Thymus (tissue), 11 donors: ENCODE data around the gene PLPP3. TPM values are rescaled to one million over a fixed set of nuclear protein-coding genes. Genes with fewer than 3 reads are reported as not detected.

Source experiments
- DNase-seq, 9 donors: peaks; one replicate each; pipeline ENCODE4 v3.0.0-alpha.2; 2013; ENCODE audit warnings: low spot score in 9 of 9, low read depth in 6 of 9, missing footprints in 1 of 9
- H3K27ac ChIP-seq, 2 donors: one replicate each; pipeline ENCODE4 v1.5.1; 2013; ENCODE audit warnings: control low read depth in 1 of 2, low read depth in 1 of 2, low read length in 1 of 2, mild to moderate bottlenecking in 1 of 2, moderate library complexity in 1 of 2
- H3K27me3 ChIP-seq, 2 donors: one replicate each; pipeline ENCODE4 v1.5.1; 2013; ENCODE audit warnings: low read length in 1 of 2; ENCODE audit not compliant: control insufficient read depth in 2 of 2, insufficient read depth in 1 of 2
- H3K36me3 ChIP-seq, 2 donors: one replicate each; pipeline ENCODE4 v1.5.1; 2013; ENCODE audit warnings: low read length in 1 of 2, mild to moderate bottlenecking in 1 of 2, moderate library complexity in 1 of 2; ENCODE audit not compliant: control insufficient read depth in 2 of 2, insufficient read depth in 2 of 2
- H3K4me1 ChIP-seq, 2 donors: one replicate each; pipeline ENCODE4 v1.5.1; 2013; ENCODE audit warnings: low read length in 2 of 2; ENCODE audit not compliant: control insufficient read depth in 2 of 2, insufficient read depth in 2 of 2
- H3K4me3 ChIP-seq, 2 donors: one replicate each; pipeline ENCODE4 v1.5.1; 2013; ENCODE audit warnings: low read length in 2 of 2, control low read depth in 1 of 2, mild to moderate bottlenecking in 1 of 2
- H3K9me3 ChIP-seq, 2 donors: one replicate each; pipeline ENCODE4 v1.5.1; 2013; ENCODE audit warnings: low read length in 1 of 2, mild to moderate bottlenecking in 1 of 2; ENCODE audit not compliant: control insufficient read depth in 2 of 2, insufficient read depth in 1 of 2
- WGBS: extraction: QIAGEN DNeasy Blood & Tissue Kit; methylation state at CpG from one replicate; pipeline ENCODE4 v1.1.7; 2013; 5-methylcytosine and 5-hydroxymethylcytosine counted together
- polyA plus RNA-seq: library from polyadenylated mRNA; stranded (reverse); fragments of 200-250 nt; gene quantifications from one replicate; pipeline ENCODE4 v1.2.3, GENCODE V29; 2013
- total RNA-seq: library from RNA; stranded (reverse); fragments of 120-200 nt; gene quantifications from one replicate; pipeline ENCODE4 v1.2.4, GENCODE V29; 2013
- donor health status: healthy.

Gene PLPP3
- total and polyA plus RNA-seq, 2 donors: 30.8 to 31.3 TPM

GRCh38 chr1:56535939-56536338, 43.4 kb downstream of the PLPP3 start:
- Histone ChIP-seq H3K4me1 (peaks cover 19 to 56% of the 10 kb centered on the region in 2 donors), H3K36me3 (peaks cover 8 to 15% of the 10 kb centered on the region in 2 donors), H3K4me3 (no peak overlapping the region), H3K9me3 (no peaks in the 10 kb centered on the region), H3K27me3 (no peaks in the 10 kb centered on the region), H3K27ac (no peak overlapping the region)
- WGBS: 27% methylated on average over 4 of the region's 4 CpGs
- peak in 1 of 9 donors; percentile 34 for DNase-seq

- Histone ChIP-seq H3K27me3 (no peaks in the 10 kb centered on the region), H3K9me3 (no peaks in the 10 kb centered on the region), H3K4me3 (no peak overlapping the region), H3K36me3 (peaks cover 8 to 18% of the 10 kb centered on the region in 2 donors), H3K27ac (no peak overlapping the region), H3K4me1 (peaks cover 19 to 57% of the 10 kb centered on the region in 2 donors)
- 97% methylated on average over 2 of the region's 2 CpGs for WGBS
- DNase-seq: no peak
These were observed 44.0 kb downstream of the PLPP3 start for GRCh38 chr1:56535362-56535761.

- peak overlapping the region in 1 of 2 donors; percentile 60 for H3K27ac ChIP-seq
- peaks cover 8 to 20% of the 10 kb centered on the region in 2 donors for H3K36me3 ChIP-seq
- peaks cover 19 to 60% of the 10 kb centered on the region in 2 donors for H3K4me1 ChIP-seq
- no peaks in the 10 kb centered on the region for H3K9me3 ChIP-seq
- no peak overlapping the region for H3K4me3 ChIP-seq
- WGBS: 51% methylated on average over 5 of the region's 5 CpGs
- H3K27me3 ChIP-seq: no peaks in the 10 kb centered on the region
- peak in 1 of 9 donors; percentile 42 for DNase-seq
These were observed 45.2 kb downstream of the PLPP3 start for GRCh38 chr1:56534130-56534651.

GRCh38 chr1:56533621-56534020, 45.7 kb downstream of the PLPP3 start:
- DNase-seq: no peak
- Histone ChIP-seq H3K27ac (peak overlapping the region in 1 of 2 donors; percentile 60), H3K4me1 (peaks cover 19 to 60% of the 10 kb centered on the region in 2 donors), H3K4me3 (no peak overlapping the region), H3K27me3 (no peaks in the 10 kb centered on the region), H3K36me3 (peaks cover 8 to 20% of the 10 kb centered on the region in 2 donors), H3K9me3 (no peaks in the 10 kb centered on the region)
- WGBS: 68% methylated on average over 4 of the region's 4 CpGs

- peak in 2 of 9 donors; percentile 41 to 58 for DNase-seq
- H3K27me3 ChIP-seq: no peaks in the 10 kb centered on the region
- H3K4me1 ChIP-seq: peaks cover 19 to 64% of the 10 kb centered on the region in 2 donors
- no peaks in the 10 kb centered on the region for H3K9me3 ChIP-seq
- H3K4me3 ChIP-seq: no peak overlapping the region
- H3K36me3 ChIP-seq: peaks cover 8 to 20% of the 10 kb centered on the region in 2 donors
- H3K27ac ChIP-seq: peak overlapping the region in 1 of 2 donors; percentile 60
- 55% methylated on average over 3 of the region's 3 CpGs for WGBS
These were observed 46.2 kb downstream of the PLPP3 start for GRCh38 chr1:56533197-56533596.

GRCh38 chr1:56532350-56532683, 47.0 kb downstream of the PLPP3 start:
- H3K9me3 ChIP-seq: no peaks in the 10 kb centered on the region
- peaks cover 8 to 20% of the 10 kb centered on the region in 2 donors for H3K36me3 ChIP-seq
- H3K27me3 ChIP-seq: no peaks in the 10 kb centered on the region
- H3K4me1 ChIP-seq: peaks cover 22 to 68% of the 10 kb centered on the region in 2 donors
- no peak for DNase-seq
- 94% methylated on average over 1 of the region's 1 CpG for WGBS
- H3K27ac ChIP-seq: no peak overlapping the region
- H3K4me3 ChIP-seq: no peak overlapping the region

GRCh38 chr1:56531624-56532349, 47.6 kb downstream of the PLPP3 start:
- H3K4me1 ChIP-seq: peaks cover 25 to 66% of the 10 kb centered on the region in 2 donors
- WGBS: 96% methylated on average over 6 of the region's 6 CpGs
- H3K4me3 ChIP-seq: no peak overlapping the region
- peaks cover 8 to 20% of the 10 kb centered on the region in 2 donors for H3K36me3 ChIP-seq
- no peaks in the 10 kb centered on the region for H3K9me3 ChIP-seq
- H3K27me3 ChIP-seq: no peaks in the 10 kb centered on the region
- DNase-seq: no peak
- H3K27ac ChIP-seq: no peak overlapping the region

GRCh38 chr1:56529801-56530200, 49.6 kb downstream of the PLPP3 start:
- DNase-seq: no peak
- Histone ChIP-seq H3K27me3 (no peaks in the 10 kb centered on the region), H3K36me3 (peaks cover 2 to 14% of the 10 kb centered on the region in 2 donors), H3K27ac (no peak overlapping the region), H3K9me3 (no peaks in the 10 kb centered on the region), H3K4me3 (no peak overlapping the region), H3K4me1 (peaks cover 30 to 68% of the 10 kb centered on the region in 2 donors)

GRCh38 chr1:56527548-56528302, 51.6 kb downstream of the PLPP3 start:
- Histone ChIP-seq H3K27me3 (no peaks in the 10 kb centered on the region), H3K4me3 (no peak overlapping the region), H3K4me1 (peaks cover 22 to 62% of the 10 kb centered on the region in 2 donors), H3K9me3 (no peaks in the 10 kb centered on the region), H3K36me3 (peaks cover 3 to 19% of the 10 kb centered on the region in 2 donors), H3K27ac (no peak overlapping the region)
- DNase-seq: no peak
- WGBS: 93% methylated on average over 8 of the region's 8 CpGs
